SKM-1 treated with dmso at 0.1 percent for 144 hours (cell line): ENCODE measurements around the gene DCLK1.

ENCODE experiments used
- DNase-seq: peaks from one replicate; lab custom pipeline; 2025; ENCODE audit not compliant: unreplicated experiment; lab: John Stamatoyannopoulos, UW

The DCLK1 gene

DNA sequence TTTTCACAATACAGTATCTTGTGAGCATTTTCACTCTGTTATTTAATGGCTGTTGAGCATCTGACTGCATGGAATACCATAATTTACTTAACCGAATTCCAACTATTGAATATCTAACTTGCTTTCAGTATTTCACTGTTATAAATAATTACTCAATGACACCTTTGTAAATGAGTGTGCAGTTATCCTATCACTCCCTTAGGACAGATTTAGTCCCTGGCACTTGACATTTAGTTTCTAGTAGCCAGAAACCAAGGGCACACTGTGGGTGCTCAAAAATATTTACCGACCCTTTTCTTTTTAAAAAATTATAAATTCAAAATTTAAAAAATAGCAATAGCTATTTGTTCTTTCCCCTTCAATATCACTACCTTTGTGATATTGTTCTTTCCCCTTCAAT is 258.8 kb downstream of the DCLK1 start:
- no peak for DNase-seq

DNA sequence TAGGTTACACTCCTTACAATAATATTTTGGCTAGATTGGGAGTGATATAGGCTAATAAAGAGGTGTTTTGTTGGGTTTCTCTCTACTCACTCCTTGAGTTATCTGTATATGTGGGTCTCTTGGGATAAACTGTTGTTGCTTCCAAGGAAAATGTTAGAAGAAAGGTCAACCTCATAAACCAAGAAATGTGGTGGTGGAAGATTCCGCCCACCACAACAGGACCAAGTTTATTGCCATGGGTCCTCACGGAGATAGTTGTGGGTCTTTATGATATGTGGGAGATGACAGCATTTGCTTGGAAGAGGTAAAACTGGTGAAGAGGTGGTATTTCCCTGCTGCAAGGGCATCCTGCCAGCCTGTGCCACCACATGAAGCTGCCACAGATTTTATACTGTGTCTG is 259.6 kb downstream of the DCLK1 start:
- DNase-seq, result no peak

DNA sequence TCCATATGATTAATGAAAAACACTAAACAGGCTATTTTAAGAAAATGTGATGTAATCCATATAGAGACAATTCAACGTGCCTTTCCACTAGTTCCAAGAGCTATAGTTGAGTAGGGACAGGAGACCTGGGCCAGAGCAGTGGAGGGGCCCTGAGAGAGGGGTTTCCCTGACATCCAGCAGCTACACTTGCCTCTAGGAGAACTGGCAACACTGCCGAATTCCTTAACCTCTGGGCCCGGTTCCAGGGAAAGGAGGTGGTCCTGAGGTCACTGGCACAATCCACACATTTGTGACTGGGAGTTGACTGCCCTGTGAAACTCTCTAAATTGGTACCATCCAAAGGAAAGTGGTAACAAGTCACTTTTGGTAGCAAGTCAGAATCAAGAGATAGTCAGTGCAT is 264.4 kb downstream of the DCLK1 start:
- no peak for DNase-seq

DNA sequence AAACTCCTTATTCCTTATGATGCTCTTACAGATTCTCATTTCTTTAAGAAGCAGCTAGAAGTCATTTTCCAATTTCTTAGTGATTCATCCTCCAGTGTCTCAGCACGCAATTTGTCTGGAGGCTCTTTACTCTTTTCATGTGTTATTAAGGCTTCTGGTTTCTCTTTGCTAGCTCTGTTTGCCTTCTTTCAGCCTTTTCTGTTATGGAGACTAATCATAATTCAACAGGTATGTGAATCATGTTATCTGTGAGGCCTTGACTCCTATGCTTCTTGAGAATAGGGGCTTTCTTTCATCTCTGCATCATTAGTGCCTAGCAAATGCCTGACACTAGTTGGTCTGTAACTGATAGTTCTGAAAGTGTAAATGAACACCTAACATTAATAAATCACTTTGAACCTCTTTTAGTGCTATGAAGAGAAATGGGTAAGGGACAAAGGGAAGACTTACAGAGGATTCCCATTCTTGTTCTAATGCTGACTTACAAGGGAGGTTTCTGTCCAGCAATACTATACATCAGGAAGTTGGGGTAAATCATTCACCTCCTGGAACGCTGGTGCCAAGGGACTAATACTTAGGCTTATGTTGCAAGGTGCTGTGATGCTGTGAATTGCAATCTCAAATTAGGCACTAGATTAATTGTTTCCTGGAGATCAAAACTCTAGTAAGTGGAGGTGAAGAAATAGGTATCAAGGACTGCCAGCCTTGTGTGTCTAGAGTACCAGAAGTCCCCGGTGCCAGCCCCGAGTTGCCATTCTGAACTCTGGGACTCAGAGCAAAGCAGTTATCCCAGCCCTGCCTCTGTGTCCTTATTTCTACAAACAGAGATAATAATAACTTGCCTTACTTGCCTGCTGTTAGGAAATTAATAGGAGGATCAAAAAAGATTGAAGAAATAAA is 265.6 kb downstream of the DCLK1 start:
- no peak for DNase-seq

DNA sequence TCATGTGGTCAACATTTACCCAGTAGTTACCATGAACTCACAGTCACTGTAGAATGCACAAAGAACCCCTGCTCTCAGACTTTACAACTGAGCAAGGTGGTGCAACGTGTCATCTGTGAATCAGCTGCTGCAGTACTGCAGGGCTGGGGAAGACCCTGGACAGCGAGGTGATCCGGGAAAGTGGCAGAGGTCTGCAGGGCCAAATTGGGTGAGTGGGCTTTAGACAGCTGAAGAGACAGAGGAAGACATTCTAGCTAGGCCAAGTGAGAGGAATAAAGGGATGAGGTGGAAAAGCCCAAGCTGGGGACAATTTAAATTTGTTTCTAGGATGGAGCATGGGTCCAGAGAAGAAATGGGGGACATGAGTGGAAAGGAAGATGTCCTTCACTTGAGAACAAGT is 270.5 kb downstream of the DCLK1 start:
- no peak for DNase-seq

DNA sequence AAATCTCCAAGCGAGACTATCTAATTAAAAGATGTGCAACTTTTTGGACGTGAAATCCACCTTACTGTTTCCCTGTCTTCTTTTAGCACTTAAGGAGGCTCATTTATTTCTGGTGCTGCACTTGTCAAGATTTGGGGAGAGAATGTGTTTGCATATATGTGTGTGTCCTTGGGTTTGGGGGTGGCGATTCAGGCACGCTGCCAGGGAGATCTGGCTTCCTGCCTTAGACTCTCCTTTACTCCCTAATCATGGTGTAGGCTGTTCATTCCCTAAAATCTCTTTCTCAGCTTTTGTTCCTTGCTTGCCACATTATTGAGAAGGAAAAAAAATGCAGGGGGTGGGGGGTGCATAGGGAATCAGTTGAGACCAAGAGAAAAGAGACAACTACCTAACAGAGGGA is 271.2 kb downstream of the DCLK1 start:
- DNase-seq, result no peak

DNA sequence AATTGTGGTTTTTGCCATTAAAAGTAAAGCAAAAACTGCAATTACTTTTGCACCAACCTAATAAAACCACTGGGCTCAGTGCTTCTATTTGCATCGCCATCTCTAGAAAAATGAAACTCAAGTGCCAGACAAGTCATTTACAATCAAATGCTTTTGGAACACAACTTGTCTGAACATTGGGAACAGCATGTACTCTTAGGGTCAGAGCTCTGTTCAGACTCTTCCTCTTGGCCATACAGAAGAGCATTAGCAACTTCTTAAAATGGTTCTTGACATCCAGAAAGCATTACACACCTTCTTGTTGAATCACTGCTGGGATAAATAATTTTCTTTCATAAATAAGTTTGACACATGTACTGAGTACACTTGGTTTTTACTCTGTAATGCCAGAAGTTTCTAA is 272.5 kb downstream of the DCLK1 start:
- DNase-seq, result no peak

DNA sequence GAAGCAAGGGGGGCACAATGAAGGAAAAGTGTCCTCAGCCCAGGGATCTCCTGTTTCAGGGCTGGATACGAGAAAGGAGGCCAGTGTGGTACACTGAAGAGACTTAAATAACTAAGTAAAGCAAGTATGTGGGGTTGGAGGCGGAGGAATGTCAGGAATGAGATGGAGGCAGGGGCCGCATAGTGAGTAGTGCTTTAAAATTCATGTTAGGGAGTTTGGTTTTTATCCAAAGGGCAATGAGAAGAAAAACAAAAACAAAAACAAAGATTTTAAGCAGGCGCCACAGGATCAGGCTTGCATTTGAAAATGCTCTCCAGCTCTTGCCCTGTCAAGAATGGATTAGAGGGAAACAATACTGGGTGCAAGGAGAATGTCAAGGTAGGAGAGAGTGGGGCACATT is 273.4 kb downstream of the DCLK1 start:
- peak; percentile 98 for DNase-seq

DNA sequence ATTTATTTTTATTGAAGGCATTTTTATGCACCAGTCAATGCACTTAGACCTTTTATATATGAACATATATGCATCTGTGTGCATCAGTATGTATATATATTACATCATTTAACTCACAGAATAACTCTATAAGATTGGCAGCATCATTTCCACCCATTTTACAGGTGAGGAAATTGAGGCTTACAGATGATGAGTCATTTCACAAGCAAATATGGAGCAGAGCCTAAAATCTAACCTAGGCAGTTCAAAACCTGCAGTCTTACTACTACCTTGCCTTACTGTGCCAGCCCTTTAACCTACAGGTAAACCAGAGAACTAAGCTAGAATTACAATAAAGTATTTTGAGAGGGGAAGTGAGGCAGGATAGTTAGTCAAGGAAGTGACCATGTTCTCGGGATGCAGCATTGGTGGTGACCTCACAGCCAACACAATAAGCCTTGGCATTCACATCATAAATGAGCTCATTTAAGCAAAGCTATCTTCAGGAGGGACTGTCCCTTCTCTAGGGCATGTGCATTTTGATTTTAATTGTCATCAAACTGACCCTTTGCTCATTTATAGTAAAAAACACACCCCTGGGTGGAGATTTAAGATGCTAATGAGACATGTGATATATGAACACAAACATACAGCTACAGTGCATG is 274.3 kb downstream of the DCLK1 start:
- DNase-seq, result no peak

DNA sequence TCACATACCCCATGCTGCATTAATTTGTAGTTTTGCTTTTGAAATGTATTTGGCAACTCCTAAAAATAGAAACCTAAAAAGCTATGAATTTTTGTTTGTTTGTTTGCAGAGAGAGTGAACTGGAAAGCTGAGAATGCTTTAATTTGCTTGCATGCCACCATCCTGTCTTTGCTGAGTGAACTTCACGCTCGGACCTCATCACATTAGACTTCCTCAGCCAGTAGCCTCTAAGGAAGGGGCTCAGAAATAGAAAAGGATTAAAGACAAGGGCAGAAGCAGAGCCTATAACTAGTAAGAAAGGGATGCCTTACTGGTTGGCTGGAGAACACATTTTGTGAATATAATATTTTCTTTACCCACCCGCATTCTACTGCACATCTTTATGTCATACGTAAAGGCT is 275.1 kb downstream of the DCLK1 start:
- DNase-seq, result no peak

DNA sequence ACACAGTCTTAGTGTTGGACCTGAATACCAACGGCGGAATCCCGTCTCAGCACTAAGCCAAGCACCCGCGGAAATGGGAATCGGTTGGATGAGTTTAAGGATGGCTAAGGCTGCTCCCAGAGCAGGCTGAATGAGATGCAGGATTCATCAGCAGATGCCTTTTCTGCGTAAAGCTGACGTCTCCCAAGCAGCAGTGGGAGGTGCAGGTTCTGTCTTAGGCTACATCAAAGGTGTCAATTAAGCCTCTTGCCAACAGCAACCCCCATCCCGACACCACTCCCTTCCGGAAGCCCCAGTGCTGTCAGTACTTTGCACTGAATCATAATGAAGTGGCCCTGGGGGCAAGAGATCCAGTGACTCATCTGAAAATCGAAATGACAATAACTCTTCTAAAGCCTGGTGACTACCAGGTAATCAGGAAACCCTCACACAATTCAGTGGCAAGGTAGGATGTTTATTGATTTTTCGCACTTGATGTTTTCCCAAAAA is 275.6 kb downstream of the DCLK1 start:
- no peak for DNase-seq

DNA sequence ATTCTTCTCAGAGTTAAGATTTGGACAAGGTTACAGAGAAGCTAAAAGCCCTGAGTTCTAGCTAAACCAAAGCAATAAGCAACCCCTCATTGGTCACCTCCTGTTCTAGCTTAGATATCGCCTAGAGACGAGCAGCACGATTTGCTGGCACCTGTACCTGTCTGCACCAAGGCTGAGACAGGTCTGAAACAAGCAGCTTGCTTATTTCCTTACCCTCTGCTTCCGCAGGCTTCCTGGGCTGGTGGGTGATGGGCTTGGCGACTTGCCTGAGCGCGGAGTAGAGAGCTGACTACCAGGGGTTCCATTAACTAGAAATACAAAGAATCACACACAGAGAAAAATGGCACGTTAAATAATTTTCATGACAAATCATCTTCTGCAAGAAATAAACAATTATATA is 276.9 kb downstream of the DCLK1 start:
- no peak for DNase-seq

DNA sequence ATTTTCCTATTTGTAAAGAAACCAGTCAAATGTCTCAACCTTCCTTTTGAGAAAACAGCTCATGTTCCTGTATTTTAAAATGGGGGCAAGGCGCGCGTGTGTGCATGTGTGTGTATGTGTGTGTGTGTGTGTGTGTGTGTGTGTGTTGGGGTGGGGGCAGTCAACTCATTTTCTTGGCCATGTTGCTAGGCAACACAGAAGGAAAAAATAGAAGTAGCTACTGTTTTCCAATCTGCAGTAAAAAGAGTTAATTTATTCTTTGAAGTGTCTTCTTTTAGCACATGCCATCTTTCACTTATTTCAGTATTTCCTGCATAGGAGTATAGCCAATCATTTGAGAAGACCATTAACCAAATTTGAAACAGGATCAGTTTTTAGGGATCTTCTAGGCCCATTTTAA is 279.3 kb downstream of the DCLK1 start:
- no peak for DNase-seq

DNA sequence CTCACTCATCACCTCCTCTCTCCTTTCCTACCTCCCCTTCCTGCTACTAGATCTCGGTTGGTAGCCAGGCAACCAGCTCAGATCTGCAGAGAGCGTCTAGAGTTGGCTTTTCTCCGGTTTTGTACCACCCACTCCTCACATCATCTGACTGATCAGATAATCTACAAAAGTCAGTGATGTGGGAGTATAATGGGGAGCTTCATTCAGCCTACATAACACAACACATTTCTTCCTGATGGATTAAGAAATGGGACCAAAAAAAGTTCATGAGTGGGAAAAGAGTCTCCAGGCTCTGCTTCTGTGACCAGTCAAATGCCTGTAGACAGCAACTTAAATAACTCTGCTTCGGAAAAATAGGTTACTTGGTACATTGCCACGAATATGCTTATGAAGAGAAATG is 279.8 kb downstream of the DCLK1 start:
- no peak for DNase-seq

DNA sequence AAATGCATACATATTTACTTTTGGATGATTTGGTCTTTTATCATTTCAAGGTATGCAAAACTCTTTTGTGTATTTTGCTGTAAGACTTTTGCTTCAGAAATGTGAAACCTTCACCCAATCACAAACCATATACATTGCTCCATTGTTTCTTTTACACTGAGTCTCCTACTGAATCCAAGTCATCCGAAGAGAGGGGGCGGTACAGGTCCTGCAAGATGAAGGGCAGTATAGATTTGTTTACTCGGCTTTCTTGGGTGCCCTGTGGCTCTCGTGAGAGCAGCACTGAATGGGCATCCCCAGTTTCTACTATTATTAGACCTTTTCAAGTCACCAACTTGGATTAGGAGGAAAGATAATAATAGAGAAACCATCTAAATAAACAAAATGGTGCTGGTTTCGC is 280.6 kb downstream of the DCLK1 start:
- DNase-seq, result no peak

DNA sequence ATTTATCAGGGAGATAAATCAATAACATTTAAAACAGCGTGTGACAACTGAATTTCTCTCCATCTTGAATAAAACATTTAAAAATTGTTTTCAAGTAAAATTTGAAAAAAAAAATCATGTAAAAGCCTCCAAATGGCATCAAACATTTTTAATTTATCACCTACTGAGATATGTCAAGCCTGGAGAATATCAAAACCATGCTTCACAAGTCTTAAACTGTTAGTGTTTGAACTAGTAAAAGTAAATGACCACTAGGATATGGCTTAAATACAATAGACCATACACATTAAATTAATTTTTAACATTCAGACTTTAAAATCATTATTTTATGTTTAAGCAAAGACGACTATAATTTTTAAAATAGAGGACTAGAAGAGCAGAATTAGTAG is 281.9 kb downstream of the DCLK1 start:
- DNase-seq, result no peak

DNA sequence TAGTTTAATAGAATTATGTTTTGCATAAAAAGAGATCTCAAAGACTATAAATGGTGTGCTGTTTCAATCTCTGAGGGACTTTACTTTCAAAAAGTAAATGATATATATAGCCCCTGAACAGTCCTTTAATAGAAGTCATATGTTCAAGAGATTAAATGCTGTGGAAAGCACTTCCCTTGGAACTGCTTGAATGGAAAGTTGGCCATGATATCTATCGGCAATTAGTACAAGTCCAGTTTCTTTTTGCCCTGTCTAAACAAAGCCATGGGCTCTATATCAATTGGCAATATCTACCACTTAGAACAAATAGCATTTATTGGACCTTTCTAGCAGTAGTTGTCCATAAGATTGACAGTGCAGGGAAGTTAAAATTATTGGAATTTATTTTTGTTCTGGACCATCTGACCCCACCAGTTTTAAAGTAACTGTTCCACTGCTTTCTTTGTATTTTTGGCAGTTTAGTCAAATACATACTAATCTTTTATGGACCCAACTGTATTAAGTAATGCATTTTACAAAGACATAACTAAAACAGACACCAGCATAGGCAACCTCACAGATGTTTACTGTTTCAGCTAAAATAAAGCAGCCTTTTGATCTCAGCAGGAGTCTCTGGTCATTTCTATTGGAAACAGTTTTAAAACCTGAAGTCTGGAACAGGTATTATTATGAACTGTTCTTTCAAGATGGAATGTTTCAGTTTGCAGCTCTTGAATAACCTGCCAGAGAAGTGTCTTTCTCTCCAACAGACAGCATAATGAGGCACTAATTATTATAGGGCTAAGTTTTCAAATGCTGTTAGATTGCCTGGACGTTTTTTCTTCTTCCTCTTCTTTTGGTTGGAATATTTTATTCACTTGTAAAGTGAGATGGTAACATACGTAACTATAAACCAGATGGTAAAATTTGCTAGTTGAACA is 282.6 kb downstream of the DCLK1 start:
- no peak for DNase-seq

DNA sequence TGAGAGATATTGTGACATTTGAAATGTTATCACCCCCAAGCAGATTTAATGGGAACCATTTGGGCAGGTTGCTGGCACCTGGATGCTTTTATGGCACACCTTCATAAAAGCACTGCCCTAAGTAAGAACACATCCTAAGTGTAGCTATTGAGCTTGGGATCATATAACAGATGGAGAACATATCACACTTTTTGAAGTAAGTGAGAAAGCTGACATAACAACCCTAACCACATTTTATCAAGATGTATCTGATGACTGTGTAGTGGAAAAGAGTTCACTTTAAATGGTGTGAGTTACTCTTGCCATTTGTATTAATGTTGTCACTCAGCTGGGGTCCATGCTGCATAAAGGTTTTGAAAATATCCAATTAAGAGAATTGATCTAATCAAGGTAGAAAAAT is 287.9 kb downstream of the DCLK1 start:
- no peak for DNase-seq

DNA sequence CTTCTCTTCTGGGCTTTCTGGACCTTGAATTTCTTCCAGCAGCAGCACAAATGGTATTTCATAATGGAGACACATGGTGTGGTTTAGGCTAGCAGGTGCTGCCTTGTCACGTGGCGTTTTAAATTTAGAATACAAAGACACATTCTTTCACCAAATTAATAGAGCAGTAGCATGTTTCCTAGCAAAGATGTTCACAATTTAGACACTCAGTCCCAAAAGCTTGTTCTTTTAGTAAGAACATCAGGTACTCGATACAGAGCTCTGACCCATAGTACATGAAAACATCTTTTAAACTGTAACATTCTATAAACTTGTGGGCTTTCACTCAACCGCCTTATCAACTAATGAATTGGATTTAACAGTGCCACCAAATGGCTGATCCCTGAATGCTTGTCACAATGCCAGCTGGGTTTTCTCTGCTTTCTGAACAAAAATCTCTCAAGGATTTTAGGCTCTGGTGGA is 290.1 kb downstream of the DCLK1 start:
- no peak for DNase-seq

DNA sequence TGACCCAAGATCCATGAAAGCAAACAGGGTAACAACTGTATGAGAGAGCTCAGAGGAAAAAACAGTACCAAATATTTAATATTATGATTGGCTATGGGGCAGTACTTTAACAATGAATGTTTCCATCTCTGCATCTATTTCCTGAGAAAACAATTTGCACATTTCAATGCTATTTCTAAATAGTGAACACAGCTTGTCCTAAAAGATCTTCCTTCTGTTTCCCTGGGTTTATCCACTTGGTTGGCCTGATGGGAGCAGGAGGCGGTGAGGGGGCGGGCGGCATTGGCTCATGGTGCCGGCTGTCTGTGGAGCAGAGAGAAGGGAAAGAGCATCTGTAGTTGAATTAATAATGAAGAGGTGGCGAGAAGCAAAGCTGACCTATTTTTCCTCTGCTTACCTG is 291.4 kb downstream of the DCLK1 start:
- no peak for DNase-seq

DNA sequence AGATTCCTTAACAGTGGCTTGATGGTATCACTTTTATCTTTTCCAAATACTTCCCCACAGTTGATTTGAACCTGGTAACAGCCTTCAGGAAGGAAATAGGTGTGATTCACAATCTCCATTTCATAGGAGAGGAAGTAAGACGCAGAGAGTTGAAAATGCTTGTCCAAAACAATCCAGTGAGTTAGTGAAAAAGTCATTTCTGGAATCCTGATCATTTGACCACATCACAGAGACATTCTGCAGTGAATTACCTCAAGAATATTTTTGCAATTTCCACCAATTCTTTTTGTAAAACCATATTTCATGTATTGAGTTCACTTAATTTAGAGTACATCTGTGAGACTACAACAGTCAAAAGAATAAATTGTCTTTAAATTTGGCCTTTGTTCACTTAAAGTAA is 292.8 kb downstream of the DCLK1 start:
- no peak for DNase-seq
